AG09309 (cell line): ENCODE results near the gene ITM2B.

Experiments used
- DNase-seq: peaks from one replicate; pipeline ENCODE4 v3.0.0-alpha.2; 2010; ENCODE audit warnings: low read depth
- H3K4me3 ChIP-seq: 2 replicates; pipeline ENCODE4 v1.5.1; 2011; ENCODE audit warnings: mild to moderate bottlenecking, low read depth, low read length, moderate library complexity; ENCODE audit not compliant: control insufficient read depth
- CTCF ChIP-seq: IDR thresholded peaks from 2 replicates; pipeline ENCODE4 v1.5.1; 2011; ENCODE audit warnings: mild to moderate bottlenecking, low read depth, low read length, inconsistent platforms; ENCODE audit not compliant: insufficient read depth, control insufficient read depth; ENCODE audit errors: missing control alignments

The ITM2B gene

GRCh38 chr13:48216204-48216711 lies 16.7 kb upstream of the ITM2B start:
- H3K4me3 ChIP-seq, result no peak overlapping the region
- DNase-seq, result no peak
- no peak for TF ChIP-seq CTCF

GRCh38 chr13:48220592-48220980 lies 12.4 kb upstream of the ITM2B start:
- no peak for DNase-seq
- TF ChIP-seq CTCF, result no peak
- no peak overlapping the region for H3K4me3 ChIP-seq

GRCh38 chr13:48220981-48221685 lies 11.9 kb upstream of the ITM2B start:
- no peak for DNase-seq
- no peak for TF ChIP-seq CTCF
- H3K4me3 ChIP-seq, result no peak overlapping the region

- no peak overlapping the region; the same call in 1 of the 2 replicates for H3K4me3 ChIP-seq
- TF ChIP-seq CTCF, result no peak
- no peak for DNase-seq
Observed at GRCh38 chr13:48221686-48222187, 11.3 kb upstream of the ITM2B start.

GRCh38 chr13:48222358-48223301 lies 10.4 kb upstream of the ITM2B start:
- no peak for DNase-seq
- no peak for TF ChIP-seq CTCF
- peak overlapping the region; percentile 41 for H3K4me3 ChIP-seq

GRCh38 chr13:48224701-48225100 lies 8.3 kb upstream of the ITM2B start:
- TF ChIP-seq CTCF, result no peak
- H3K4me3 ChIP-seq, result no peak overlapping the region

More at GRCh38 chr13:48224701-48225100, 8.3 kb upstream of the ITM2B start:
- DNase-seq, result no peak
